Upper lobe of left lung (tissue), 4 donors: ENCODE measurements around the gene RINL.

Experiments used
- CTCF ChIP-seq, 6 experiments: fragments of 450-650 bp in 4 of 6; fragments of 200-600 bp in 2 of 6; sonication (generic) in 2 of 6; IDR thresholded peaks; one replicate each; pipeline ENCODE4 v1.5.1; 2016 to 2019; ENCODE audit warnings: antibody characterized with exemption in 6 of 6
- EP300 ChIP-seq, 4 donors: sonication (generic); formaldehyde crosslinking; IDR thresholded peaks; one replicate each; pipeline ENCODE4 v1.5.1; 2017; ENCODE audit warnings: antibody characterized with exemption in 4 of 4, control low read depth in 2 of 4
- POLR2AphosphoS5 ChIP-seq, 2 donors: sonication (generic); formaldehyde crosslinking; IDR thresholded peaks; one replicate each; pipeline ENCODE4 v1.5.1; 2017; ENCODE audit warnings: antibody characterized with exemption in 2 of 2

GRCh38 chr19:38861368-38861767 lies 16.7 kb downstream of the RINL start:
- TF ChIP-seq CTCF (IDR thresholded peaks at IDR 0.05) (no peak), POLR2AphosphoS5 (IDR thresholded peaks at IDR 0.05) (no peak), EP300 (IDR thresholded peaks at IDR 0.05) (no peak)
